H1 (cell line): ENCODE results near the gene AFF2. TPM values are rescaled to one million over a fixed set of nuclear protein-coding genes. Genes with fewer than 3 reads are reported as not detected.

Source experiments
- CTCF ChIA-PET: fragments of 300-600 bp; sonication (Branson Sonifier 250); formaldehyde crosslinking; loops from one replicate; lab custom pipeline; 2021; ENCODE audit not compliant: partially characterized antibody; lab: Charles Lee
- POLR2A ChIA-PET: fragments of 300-600 bp; sonication (Branson Sonifier 250); formaldehyde crosslinking; loops from one replicate; lab custom pipeline; 2021; ENCODE audit warnings: inconsistent platforms; ENCODE audit not compliant: partially characterized antibody; lab: Charles Lee
- DNase-seq, 2 experiments: peaks; one replicate each; pipeline versions ENCODE4 v3.0.0 to v3.0.0-alpha.2; 2010 to 2022; ENCODE audit warnings: low spot score in 2 of 2, low read depth in 1 of 2, mixed read lengths in 1 of 2
- FAIRE-seq: peaks from 2 replicates; lab custom pipeline; 2011; peaks lifted over from hg19 to GRCh38; lab: Jason Lieb, UNC
- H2AFZ ChIP-seq: 2 replicates; pipeline ENCODE4 v1.8.1; 2012; ENCODE audit warnings: low read length, inconsistent platforms
- H2AK5ac ChIP-seq: 2 replicates; pipeline ENCODE4 v1.6.1; 2013; ENCODE audit warnings: low read depth, low read length
- H2BK120ac ChIP-seq: replicated peaks from 2 replicates; pipeline ENCODE3; 2013; ENCODE audit warnings: low read depth, low read length, inconsistent platforms
- H2BK12ac ChIP-seq: 2 replicates; pipeline ENCODE4 v1.6.1; 2013; ENCODE audit warnings: low read depth, low read length
- H2BK15ac ChIP-seq: 2 replicates; pipeline ENCODE4 v1.6.1; 2013; ENCODE audit warnings: low read length
- H2BK20ac ChIP-seq: 2 replicates; pipeline ENCODE4 v1.6.1; 2013; ENCODE audit warnings: low read length
- H2BK5ac ChIP-seq: 2 replicates; pipeline ENCODE4 v1.6.1; 2013; ENCODE audit warnings: low read depth, low read length
- H3K14ac ChIP-seq: 2 replicates; pipeline ENCODE4 v1.6.1; 2013; ENCODE audit warnings: inconsistent platforms; ENCODE audit not compliant: insufficient read length
- H3K18ac ChIP-seq: 2 replicates; pipeline ENCODE4 v1.6.1; 2013; ENCODE audit warnings: low read length; ENCODE audit errors: extremely low read depth
- H3K23ac ChIP-seq: 2 replicates; pipeline ENCODE4 v1.6.1; 2013; ENCODE audit warnings: inconsistent platforms; ENCODE audit not compliant: insufficient read length
- H3K23me2 ChIP-seq: 2 replicates; pipeline ENCODE4 v1.6.1; 2013; ENCODE audit warnings: low read depth, low read length
- H3K27ac ChIP-seq: 2 replicates; pipeline ENCODE4 v1.6.1; 2011; ENCODE audit warnings: low read depth, low read length, inconsistent platforms
- H3K27me3 ChIP-seq, 4 experiments: replicated peaks in 1 of 4; 1 replicate in 1 of 4; 2 replicates in 3 of 4; pipeline versions ENCODE4 v1.6.1 to v1.8.1; 2011 to 2013; ENCODE audit warnings: low read length in 3 of 4, mild to moderate bottlenecking in 3 of 4, inconsistent platforms in 2 of 4, mixed read lengths in 2 of 4, moderate library complexity in 1 of 4; ENCODE audit not compliant: control insufficient read depth in 3 of 4, insufficient read depth in 3 of 4; ENCODE audit errors: extremely low read depth in 1 of 4
- H3K36me3 ChIP-seq, 4 experiments: 2 replicates each; pipeline versions ENCODE4 v1.6.1 to v1.8.1; 2011 to 2013; ENCODE audit warnings: mild to moderate bottlenecking in 4 of 4, low read length in 3 of 4, moderate library complexity in 2 of 4, control low read depth in 1 of 4, inconsistent platforms in 1 of 4; ENCODE audit not compliant: insufficient read depth in 4 of 4, control insufficient read depth in 2 of 4
- H3K4ac ChIP-seq: replicated peaks from 2 replicates; pipeline ENCODE3; 2013; ENCODE audit warnings: low read length, low read depth, mixed read lengths, inconsistent platforms; ENCODE audit not compliant: insufficient read length
- H3K4me1 ChIP-seq, 4 experiments: replicated peaks in 1 of 4; 1 replicate in 1 of 4; 2 replicates in 3 of 4; pipeline versions ENCODE4 v1.6.1 to v1.8.1; 2011 to 2013; ENCODE audit warnings: low read length in 3 of 4, inconsistent platforms in 2 of 4, mixed read lengths in 1 of 4; ENCODE audit not compliant: insufficient read depth in 4 of 4, control insufficient read depth in 3 of 4
- H3K4me2 ChIP-seq, 2 experiments: 2 replicates each; pipeline versions ENCODE4 v1.6.1 to v1.8.1; 2011 to 2013; ENCODE audit warnings: low read depth in 2 of 2, low read length in 2 of 2, control low read depth in 1 of 2, inconsistent platforms in 1 of 2, mild to moderate bottlenecking in 1 of 2; ENCODE audit not compliant: insufficient read depth in 1 of 2
- H3K4me3 ChIP-seq, 4 experiments: fragments of 200-600, 300-600 bp in 1 of 4; sonication (generic), shearing (Covaris generic), sonication (Bioruptor Twin) in 1 of 4; 2 replicates each; pipeline versions ENCODE4 v1.5.1 to v1.8.1; 2011 to 2016; ENCODE audit warnings: low read length in 4 of 4, low read depth in 3 of 4, control low read depth in 2 of 4, inconsistent platforms in 2 of 4, mild to moderate bottlenecking in 2 of 4, mixed read lengths in 1 of 4, moderate library complexity in 1 of 4; ENCODE audit not compliant: insufficient read depth in 2 of 4; ENCODE audit errors: extremely low read depth in 1 of 4
- H3K56ac ChIP-seq: replicated peaks from 2 replicates; pipeline ENCODE3; 2013; ENCODE audit warnings: low read depth, mild to moderate bottlenecking, mixed read lengths, low read length, inconsistent platforms; ENCODE audit not compliant: insufficient read length
- H3K79me1 ChIP-seq: 2 replicates; pipeline ENCODE4 v1.6.1; 2013; ENCODE audit warnings: low read depth, low read length, control low read depth
- H3K79me2 ChIP-seq, 2 experiments: 2 replicates each; pipeline versions ENCODE4 v1.6.1 to v1.8.1; 2012 to 2013; ENCODE audit warnings: low read length in 2 of 2, mild to moderate bottlenecking in 2 of 2, inconsistent platforms in 1 of 2; ENCODE audit not compliant: insufficient read depth in 2 of 2, control insufficient read depth in 1 of 2
- H3K9ac ChIP-seq, 4 experiments: replicated peaks in 1 of 4; 1 replicate in 1 of 4; 2 replicates in 3 of 4; pipeline versions ENCODE4 v1.6.1 to v1.8.1; 2011 to 2013; ENCODE audit warnings: low read depth in 3 of 4, low read length in 3 of 4, control low read depth in 2 of 4, mild to moderate bottlenecking in 2 of 4, moderate library complexity in 2 of 4, inconsistent platforms in 1 of 4; ENCODE audit errors: extremely low read depth in 1 of 4
- H3K9me3 ChIP-seq, 2 experiments: 2 replicates each; pipeline versions ENCODE4 v1.6.1 to v1.8.1; 2012 to 2013; ENCODE audit warnings: mild to moderate bottlenecking in 2 of 2, moderate library complexity in 2 of 2, control low read depth in 1 of 2, inconsistent platforms in 1 of 2, low read depth in 1 of 2, low read length in 1 of 2, mixed read lengths in 1 of 2; ENCODE audit not compliant: insufficient read depth in 2 of 2
- H4K20me1 ChIP-seq, 2 experiments: replicated peaks in 1 of 2; 2 replicates each; pipeline versions ENCODE3 to v1.8.1; 2011 to 2013; ENCODE audit warnings: inconsistent platforms in 2 of 2, low read length in 2 of 2, mild to moderate bottlenecking in 1 of 2; ENCODE audit not compliant: insufficient read depth in 2 of 2, control insufficient read depth in 1 of 2
- H4K5ac ChIP-seq: 2 replicates; pipeline ENCODE4 v1.6.1; 2013; ENCODE audit warnings: low read length, low read depth, mixed read lengths, inconsistent platforms; ENCODE audit not compliant: insufficient read length
- H4K8ac ChIP-seq: 2 replicates; pipeline ENCODE4 v1.8.0; 2013; ENCODE audit warnings: mild to moderate bottlenecking, moderate library complexity, low read length, inconsistent platforms; ENCODE audit not compliant: insufficient read depth; ENCODE audit errors: extremely low read depth
- H4K91ac ChIP-seq: replicated peaks from 2 replicates; pipeline ENCODE3; 2013; ENCODE audit warnings: low read length, mixed read lengths, inconsistent platforms; ENCODE audit not compliant: insufficient read length
- BACH1 ChIP-seq: IDR thresholded peaks from 2 replicates; pipeline ENCODE4 v1.6.1; 2012; ENCODE audit warnings: low read length, improper control_type of control experiment
- CBX8 ChIP-seq: fragments of 300-800, 300-1000 bp; sonication (generic); IDR thresholded peaks from 2 replicates; pipeline ENCODE4 v1.7.1; 2016; ENCODE audit warnings: low read depth, low read length, borderline replicate concordance
- CHD1 ChIP-seq: IDR thresholded peaks from 2 replicates; pipeline ENCODE4 v1.6.1; 2012; ENCODE audit warnings: low read depth, low read length, improper control_type of control experiment
- CREB1 ChIP-seq: IDR thresholded peaks from 2 replicates; pipeline ENCODE4 v1.6.1; 2012; ENCODE audit warnings: inconsistent platforms
- RXRA ChIP-seq: IDR thresholded peaks from 2 replicates; pipeline ENCODE4 v1.6.1; 2011; ENCODE audit warnings: low read depth, mild to moderate bottlenecking, low read length, moderate library complexity; ENCODE audit not compliant: insufficient read depth
- SP4 ChIP-seq: IDR thresholded peaks from 2 replicates; pipeline ENCODE4 v1.6.1; 2012; ENCODE audit warnings: low read length, inconsistent platforms
- WGBS, 2 experiments: shearing (Covaris generic) in 1 of 2; methylation state at CpG; one replicate each; pipeline versions ENCODE4 v1.1.6 to v1.1.7; 2013 to 2015; ENCODE audit warnings: low lambda C conversion rate in 2 of 2, mixed read lengths in 2 of 2, inconsistent platforms in 1 of 2, low coverage in 1 of 2, missing lambda C conversion rate in 1 of 2; ENCODE audit not compliant: insufficient replicate concordance in 2 of 2, insufficient coverage in 1 of 2, insufficient read length in 1 of 2; ENCODE audit errors: extremely low coverage in 1 of 2, missing lambda C conversion rate in 1 of 2; 5-methylcytosine and 5-hydroxymethylcytosine counted together
- polyA plus RNA-seq, 7 experiments: library from polyadenylated mRNA; depleted of rRNA in 3 of 7; stranded (reverse) in 5 of 7; unstranded in 2 of 7; fragments of >200 nt in 5 of 7; fragments of 200-250 nt in 2 of 7; gene quantifications; 1 replicate in 5 of 7; 2 replicates in 1 of 7; 4 replicates in 1 of 7; pipeline versions ENCODE4 v1.2.1 to v1.2.3, GENCODE V29; 2011 to 2013; ENCODE audit warnings: missing spikeins in 2 of 7, mixed read lengths in 2 of 7
- total RNA-seq: library from RNA; stranded (reverse); fragmentation: NEBNext Ultra II Directional; extraction: Animal tissue kit (Norgen Biotek cat#: 25700); gene quantifications from 2 replicates; pipeline ENCODE4 v1.2.1, GENCODE V29; 2021

The AFF2 gene
- total and polyA plus RNA-seq, 2 of the 8 experiments (the other 6 are each of a cell fraction or from before 2014, with no cell fraction given) = 2.0 to 7.3 TPM

DNA sequence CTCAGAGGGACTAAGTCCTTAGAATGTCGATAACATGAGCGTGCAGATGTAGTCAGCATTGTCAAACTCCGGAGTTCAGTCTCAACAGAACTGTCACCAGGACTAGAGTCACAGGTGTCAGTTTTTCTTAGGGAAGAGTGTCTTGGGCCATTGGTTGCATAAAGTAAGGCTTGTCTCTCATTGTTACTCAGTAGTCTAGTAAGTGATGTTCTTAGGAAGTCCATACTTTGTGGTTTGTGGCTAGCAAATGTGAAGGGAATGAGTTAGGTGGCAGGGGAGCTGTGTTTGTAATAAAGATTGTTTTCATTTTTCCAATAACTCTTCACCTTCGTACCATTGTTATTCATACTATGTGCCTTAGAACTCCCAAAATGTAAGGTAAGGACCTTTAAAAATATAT is 119.6 kb downstream of the AFF2 start:
- no peak overlapping the region for H3K27ac ChIP-seq
- H3K27me3 ChIP-seq = no peaks in the 10 kb centered on the region
- H2BK20ac ChIP-seq = no peak overlapping the region
- H2BK120ac ChIP-seq = no peak overlapping the region
- no peak overlapping the region for H3K23ac ChIP-seq
- H2BK5ac ChIP-seq = no peak overlapping the region
- FAIRE-seq (no peak), DNase-seq (no peak)
- no peaks in the 10 kb centered on the region for H3K79me2 ChIP-seq
- WGBS, 2 experiments = 94% methylated on average over 4 of the region's 4 CpGs; no CpG with 5 or more reads in 1 of the 2 experiments
- ChIA-PET POLR2A (no interaction called here), CTCF (interaction anchor here (0.6 kb wide), 1 partner anchor 892 kb away, joined by 5 read pairs; no protein-coding TSS in a partner anchor)
- H3K23me2 ChIP-seq = no peaks in the 10 kb centered on the region
- H3K14ac ChIP-seq = no peak overlapping the region
- no peak overlapping the region for H4K5ac ChIP-seq
- no peak overlapping the region for H4K91ac ChIP-seq
- no peak overlapping the region for H4K8ac ChIP-seq
- H2AK5ac ChIP-seq = no peak overlapping the region
- no peaks in the 10 kb centered on the region for H3K9me3 ChIP-seq
- no peak overlapping the region for H3K4me2 ChIP-seq
- H3K36me3 ChIP-seq = no peaks in the 10 kb centered on the region
- no peak overlapping the region for H2BK15ac ChIP-seq
- no peaks in the 10 kb centered on the region for H3K4me1 ChIP-seq
- no peak overlapping the region for H3K9ac ChIP-seq
- H3K79me1 ChIP-seq = no peaks in the 10 kb centered on the region
- H2BK12ac ChIP-seq = no peak overlapping the region
- no peaks in the 10 kb centered on the region for H4K20me1 ChIP-seq
- H2AFZ ChIP-seq = no peak overlapping the region
- no peak overlapping the region for H3K56ac ChIP-seq
- no peak overlapping the region for H3K4me3 ChIP-seq
- H3K4ac ChIP-seq = no peak overlapping the region
- H3K18ac ChIP-seq = no peak overlapping the region
- TF ChIP-seq RXRA = no peak
- no peak for TF ChIP-seq CBX8
- no peak for TF ChIP-seq SP4
- TF ChIP-seq BACH1 = no peak
- TF ChIP-seq CREB1 = no peak
- no peak for TF ChIP-seq CHD1
